Epithelial cell of proximal tubule (primary cell): Measurements from ENCODE around the gene ACTG1. TPM values are rescaled to one million over a fixed set of nuclear protein-coding genes. Genes with fewer than 3 reads are reported as not detected.

ENCODE experiments used
- DNase-seq: peaks from one replicate; pipeline ENCODE4 v3.0.0-alpha.2; 2011; ENCODE audit warnings: low read depth
- H3K4me3 ChIP-seq: 2 replicates; pipeline ENCODE4 v1.5.1; 2011; ENCODE audit warnings: low read depth, mild to moderate bottlenecking, low read length
- total RNA-seq: library from RNA; depleted of rRNA; stranded (reverse); fragments of >200 nt; gene quantifications from 2 replicates; pipeline ENCODE4 v1.2.3, GENCODE V29; 2015
- TF ChIP-seq, protein P1 (sequence below): conservative IDR thresholded peaks from 2 replicates; pipeline ENCODE4 v1.5.1; 2012; ENCODE audit warnings: low read depth, mild to moderate bottlenecking, low read length

The ACTG1 gene
- total RNA-seq, 1 donor from 2014 or later, result 8,322 TPM

GRCh38 chr17:81556175-81556691 lies 43.6 kb upstream of the ACTG1 start:
- no peak for DNase-seq
- H3K4me3 ChIP-seq, result no peak overlapping the region
- TF ChIP-seq, protein P1, sequence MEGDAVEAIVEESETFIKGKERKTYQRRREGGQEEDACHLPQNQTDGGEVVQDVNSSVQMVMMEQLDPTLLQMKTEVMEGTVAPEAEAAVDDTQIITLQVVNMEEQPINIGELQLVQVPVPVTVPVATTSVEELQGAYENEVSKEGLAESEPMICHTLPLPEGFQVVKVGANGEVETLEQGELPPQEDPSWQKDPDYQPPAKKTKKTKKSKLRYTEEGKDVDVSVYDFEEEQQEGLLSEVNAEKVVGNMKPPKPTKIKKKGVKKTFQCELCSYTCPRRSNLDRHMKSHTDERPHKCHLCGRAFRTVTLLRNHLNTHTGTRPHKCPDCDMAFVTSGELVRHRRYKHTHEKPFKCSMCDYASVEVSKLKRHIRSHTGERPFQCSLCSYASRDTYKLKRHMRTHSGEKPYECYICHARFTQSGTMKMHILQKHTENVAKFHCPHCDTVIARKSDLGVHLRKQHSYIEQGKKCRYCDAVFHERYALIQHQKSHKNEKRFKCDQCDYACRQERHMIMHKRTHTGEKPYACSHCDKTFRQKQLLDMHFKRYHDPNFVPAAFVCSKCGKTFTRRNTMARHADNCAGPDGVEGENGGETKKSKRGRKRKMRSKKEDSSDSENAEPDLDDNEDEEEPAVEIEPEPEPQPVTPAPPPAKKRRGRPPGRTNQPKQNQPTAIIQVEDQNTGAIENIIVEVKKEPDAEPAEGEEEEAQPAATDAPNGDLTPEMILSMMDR, result no peak

- TF ChIP-seq, protein P1, result no peak
- peak; percentile 83 for DNase-seq
- H3K4me3 ChIP-seq, result peak overlapping the region; percentile 94
Observed at GRCh38 chr17:81553616-81554181, 41.1 kb upstream of the ACTG1 start.

GRCh38 chr17:81553018-81553615 lies 40.5 kb upstream of the ACTG1 start:
- peak overlapping the region; percentile 94 for H3K4me3 ChIP-seq
- TF ChIP-seq, protein P1, result peak; percentile 27
- DNase-seq, result no peak

GRCh38 chr17:81552244-81553017 lies 39.8 kb upstream of the ACTG1 start, which contains the start of gene FAAP100:
Gene FAAP100 (minus strand): TSS chr17:81552353. CDS start chr17:81552330, 23 bp downstream.
- H3K4me3 ChIP-seq, result peak within 1 kb of the TSS; percentile 94
- DNase-seq, result no peak
- TF ChIP-seq, protein P1, result no peak

DNA sequence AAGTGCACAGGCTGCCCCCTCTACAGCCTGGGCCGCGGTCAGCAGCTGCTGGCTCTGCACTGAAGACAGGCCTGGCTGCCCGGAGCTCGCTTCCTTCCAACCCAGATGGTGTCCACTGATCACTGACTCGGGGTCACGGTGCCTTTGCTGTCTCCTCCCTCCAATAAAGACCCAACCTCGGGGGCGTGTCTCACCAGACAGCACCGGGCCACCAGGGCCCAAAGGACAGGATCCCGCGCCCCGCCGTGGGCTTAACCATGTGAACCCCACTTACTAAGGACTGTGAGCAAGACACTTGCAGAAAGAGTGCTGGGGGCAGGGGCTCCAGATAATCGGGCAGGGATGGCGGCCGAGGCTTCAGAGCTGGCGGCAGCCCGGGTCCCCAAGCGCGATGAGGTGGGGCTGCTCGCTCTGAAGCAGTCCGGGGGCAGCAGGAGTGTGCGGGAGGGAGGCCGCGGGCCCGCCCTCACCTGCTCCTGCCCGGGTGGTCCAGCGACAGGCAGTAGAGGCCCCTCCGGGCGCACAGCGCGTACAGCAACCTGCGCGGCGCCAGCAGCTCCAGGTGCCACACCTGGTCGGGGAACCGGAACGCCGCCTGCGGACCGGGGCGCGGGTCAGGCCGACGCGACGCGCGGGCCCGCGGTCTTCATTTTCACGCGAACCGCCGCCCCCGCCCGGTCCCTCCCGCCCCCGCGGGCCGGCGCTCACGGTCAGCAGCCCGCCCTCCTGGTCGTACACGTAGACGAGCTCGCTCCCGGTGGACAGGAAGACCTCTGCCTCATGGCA lies 39.1 kb upstream of the ACTG1 start:
- no peak for DNase-seq
- TF ChIP-seq, protein P1, result no peak
- peak overlapping the region; percentile 94 for H3K4me3 ChIP-seq

- TF ChIP-seq, protein P1, result no peak
- H3K4me3 ChIP-seq, result peak overlapping the region; percentile 94
Observed at GRCh38 chr17:81550830-81551457, 38.3 kb upstream of the ACTG1 start.

More at GRCh38 chr17:81550830-81551457, 38.3 kb upstream of the ACTG1 start:
- no peak for DNase-seq
